Activated B cell treated with CpG ODN at 0.5 μM for 24 hours (primary cell): ENCODE measurements around the gene FAM193A. TPM values are rescaled to one million over a fixed set of nuclear protein-coding genes. Genes with fewer than 3 reads are reported as not detected.

Source experiments
- ATAC-seq: fragments of 200-7000 bp; cut with Tn5 transposase; one replicate; pipeline ENCODE4 v1.10.0; 2021; ENCODE audit warnings: low read depth, mild to moderate bottlenecking, moderate library complexity
- CTCF ChIA-PET: fragments of 350-600 bp; sonication (Branson Sonifier 250); formaldehyde crosslinking; loops from one replicate; lab custom pipeline; 2021; ENCODE audit warnings: antibody characterized with exemption; lab: Charles Lee
- POLR2A ChIA-PET: fragments of 350-600 bp; sonication (Branson Sonifier 250); formaldehyde crosslinking; loops from one replicate; lab custom pipeline; 2021; ENCODE audit warnings: antibody characterized with exemption; lab: Charles Lee
- DNase-seq: peaks from one replicate; pipeline ENCODE4 v3.0.0; 2022
- H3K27ac Mint-ChIP-seq: one replicate; pipeline ENCODE4 v1.8.0; 2020; ENCODE audit warnings: mixed read lengths
- H3K27me3 Mint-ChIP-seq: one replicate; pipeline ENCODE4 v1.8.0; 2021; ENCODE audit warnings: mixed read lengths
- H3K36me3 Mint-ChIP-seq: one replicate; pipeline ENCODE4 v1.8.0; 2021; ENCODE audit warnings: low read depth, mixed read lengths
- H3K4me1 Mint-ChIP-seq: one replicate; pipeline ENCODE4 v1.8.0; 2021; ENCODE audit warnings: mixed read lengths
- H3K4me3 Mint-ChIP-seq: one replicate; pipeline ENCODE4 v1.8.0; 2020; ENCODE audit warnings: mild to moderate bottlenecking, mixed read lengths
- H3K9me3 Mint-ChIP-seq: one replicate; pipeline ENCODE4 v1.8.0; 2020; ENCODE audit warnings: mixed read lengths
- CTCF ChIP-seq: fragments of 200-600 bp; IDR thresholded peaks from one replicate; pipeline ENCODE4 v1.8.0; 2022; ENCODE audit warnings: antibody characterized with exemption, mild to moderate bottlenecking
- intact Hi-C: fragments of 100-400 bp; cut with micrococcal nuclease; formaldehyde crosslinking; loops from one replicate; pipeline ENCODE4 v1.15.1; 2024
- total RNA-seq: library from RNA; stranded (reverse); gene quantifications from 2 replicates; pipeline ENCODE4 v1.2.3, GENCODE V29; 2022

FAM193A gene
- total RNA-seq, 1 donor from 2014 or later = 42.8 TPM

GRCh38 chr4:2560167-2560566 lies 23.7 kb downstream of the FAM193A start:
- Mint-ChIP-seq H3K27me3 (no peaks in the 10 kb centered on the region), H3K36me3 (peaks cover 42% of the 10 kb centered on the region), H3K27ac (no peak overlapping the region), H3K4me1 (peaks cover 36% of the 10 kb centered on the region), H3K9me3 (no peaks in the 10 kb centered on the region), H3K4me3 (no peak overlapping the region)
- POLR2A ChIA-PET = no interaction called here
- DNase-seq (no peak), ATAC-seq (no peak)
- CTCF ChIA-PET = interaction anchor here (0.6 kb wide), 1 partner anchor 34 kb away, joined by 3 read pairs; no protein-coding TSS in a partner anchor
- TF ChIP-seq CTCF = no peak
- intact Hi-C loops = no loop called here

DNA sequence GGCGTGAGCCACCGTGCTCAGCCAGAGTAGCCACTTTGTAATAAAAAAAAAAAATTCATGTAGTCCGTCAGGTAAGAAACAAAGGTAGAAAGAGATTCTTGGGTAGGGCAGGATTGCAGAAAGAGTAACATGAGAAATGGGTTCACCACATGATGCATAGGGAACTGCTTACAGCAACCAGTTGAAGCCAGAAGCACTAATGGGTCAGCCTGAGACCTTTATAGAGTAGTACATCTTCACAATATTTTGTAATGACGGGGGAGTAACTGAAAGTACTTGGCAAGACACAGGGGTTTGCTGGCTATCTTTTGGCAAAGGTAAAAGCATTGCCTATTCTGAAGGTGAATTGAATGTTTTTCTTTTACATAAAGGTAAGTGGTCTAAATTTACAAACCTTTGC lies 29.1 kb downstream of the FAM193A start:
- no peaks in the 10 kb centered on the region for H3K9me3 Mint-ChIP-seq
- intact Hi-C loops = no loop called here
- no peak for TF ChIP-seq CTCF
- H3K36me3 Mint-ChIP-seq = peaks cover 41% of the 10 kb centered on the region
- H3K27ac Mint-ChIP-seq = no peak overlapping the region
- ChIA-PET POLR2A (no interaction called here), CTCF (no interaction called here)
- H3K4me3 Mint-ChIP-seq = no peak overlapping the region
- no peaks in the 10 kb centered on the region for H3K27me3 Mint-ChIP-seq
- DNase-seq (no peak), ATAC-seq (no peak)
- peaks cover 51% of the 10 kb centered on the region for H3K4me1 Mint-ChIP-seq

DNA sequence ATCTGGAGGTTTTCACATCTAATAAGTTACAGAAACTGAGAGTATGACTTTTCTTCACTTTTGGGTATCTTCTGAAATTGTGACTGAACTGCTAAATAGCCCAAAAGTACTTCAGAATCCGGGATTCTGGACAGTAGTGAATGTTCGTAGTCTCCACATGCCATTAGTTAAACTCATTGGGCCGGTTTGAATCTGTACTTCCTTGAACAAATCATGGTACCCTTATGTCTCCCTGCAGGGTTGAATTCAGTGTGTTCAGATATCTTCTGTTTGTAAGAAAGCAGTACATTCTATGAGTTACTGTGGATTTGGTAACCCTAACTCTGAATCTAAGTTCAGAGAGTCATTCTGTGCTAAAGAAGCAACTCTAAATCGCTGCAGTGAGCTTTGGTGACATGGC lies 33.6 kb downstream of the FAM193A start:
- H3K4me3 Mint-ChIP-seq = no peak overlapping the region
- intact Hi-C loops = no loop called here
- ATAC-seq (no peak), DNase-seq (no peak)
- no peaks in the 10 kb centered on the region for H3K27me3 Mint-ChIP-seq
- POLR2A ChIA-PET = interaction anchor here (1.2 kb wide), 1 partner anchor 264 kb away, joined by 3 read pairs; no protein-coding TSS in a partner anchor
- H3K9me3 Mint-ChIP-seq = no peaks in the 10 kb centered on the region
- CTCF ChIA-PET = no interaction called here
- TF ChIP-seq CTCF = no peak
- H3K36me3 Mint-ChIP-seq = peaks cover 16% of the 10 kb centered on the region
- peaks cover 58% of the 10 kb centered on the region for H3K4me1 Mint-ChIP-seq
- no peak overlapping the region for H3K27ac Mint-ChIP-seq

DNA sequence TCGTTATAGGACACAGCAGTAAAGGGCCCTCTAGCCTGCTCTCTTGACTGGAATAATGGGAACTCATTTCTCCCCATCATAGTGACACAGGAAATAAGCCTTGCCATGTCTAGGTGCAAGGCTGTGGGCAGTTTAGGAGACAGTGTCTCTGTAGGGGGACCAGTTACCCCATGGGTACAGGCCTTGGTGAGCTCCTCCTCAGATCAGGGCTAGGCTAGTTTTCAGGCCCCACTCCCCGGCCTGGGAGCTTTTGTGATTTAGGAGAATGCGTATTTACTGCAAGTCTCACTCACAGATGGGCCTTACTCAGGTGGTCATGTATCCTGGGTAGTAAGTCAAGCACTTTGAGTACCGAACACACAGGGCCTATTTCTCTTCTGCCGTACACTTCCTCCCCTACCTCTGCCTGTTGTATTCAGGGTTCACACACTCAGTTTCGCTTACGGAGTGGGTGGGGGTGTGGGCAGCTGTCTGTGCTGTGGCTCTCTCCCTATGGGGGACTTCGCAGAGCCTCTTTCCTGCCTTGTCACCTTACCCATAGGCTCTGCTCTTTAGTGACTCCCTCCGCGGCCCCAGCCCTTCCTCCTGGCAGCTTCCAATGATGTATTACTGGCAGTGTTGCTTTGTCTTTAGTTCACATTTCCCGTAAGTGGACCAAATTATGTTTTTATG lies 34.2 kb downstream of the FAM193A start:
- no peaks in the 10 kb centered on the region for H3K9me3 Mint-ChIP-seq
- CTCF ChIA-PET = no interaction called here
- TF ChIP-seq CTCF = no peak
- H3K27me3 Mint-ChIP-seq = no peaks in the 10 kb centered on the region
- no peak overlapping the region for H3K4me3 Mint-ChIP-seq
- H3K27ac Mint-ChIP-seq = peak overlapping the region; percentile 65
- H3K4me1 Mint-ChIP-seq = peaks cover 55% of the 10 kb centered on the region
- intact Hi-C loops = no loop called here
- DNase-seq = peak; percentile 23
- peak; percentile 93 for ATAC-seq
- peaks cover 16% of the 10 kb centered on the region for H3K36me3 Mint-ChIP-seq
- POLR2A ChIA-PET = interaction anchor here (0.5 to 1.2 kb wide), 2 partner anchors 26 to 264 kb away, joined by 3 to 4 read pairs; no protein-coding TSS in a partner anchor

DNA sequence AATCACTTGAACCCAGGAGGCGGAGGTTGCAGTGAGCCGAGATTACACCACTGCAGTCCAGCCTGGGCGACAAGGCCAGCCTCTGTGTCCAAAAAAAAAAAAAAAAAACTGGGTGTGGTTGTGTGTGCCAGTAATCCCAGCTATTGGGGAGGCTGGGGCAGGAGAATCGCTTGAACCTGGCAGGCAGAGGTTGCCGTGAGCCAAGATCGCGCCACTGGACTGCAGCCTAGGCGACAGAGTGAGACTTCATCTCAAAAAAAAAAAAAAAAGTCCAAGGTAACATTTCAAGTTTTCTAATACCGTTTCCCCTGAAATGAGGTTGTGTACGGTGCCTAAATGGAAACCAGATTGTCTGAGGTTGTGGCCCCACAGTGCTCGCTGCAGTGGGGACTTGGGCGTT lies 35.6 kb downstream of the FAM193A start:
- Mint-ChIP-seq H3K4me1 (peaks cover 57% of the 10 kb centered on the region), H3K27me3 (no peaks in the 10 kb centered on the region), H3K36me3 (peaks cover 16% of the 10 kb centered on the region), H3K4me3 (no peak overlapping the region), H3K27ac (no peak overlapping the region), H3K9me3 (no peaks in the 10 kb centered on the region)
- ChIA-PET POLR2A (no interaction called here), CTCF (no interaction called here)
- DNase-seq (no peak), ATAC-seq (no peak)
- intact Hi-C loops = no loop called here
- TF ChIP-seq CTCF = no peak
